ENCODE results near the gene PAK1.

Gene PAK1

GRCh38 chr11:77474684-77475060, 778 bp upstream of the PAK1 start:
- DNase-seq (ENCODE audit: low spot score): no peak

GRCh38 chr11:77472991-77473800, 698 bp downstream of the PAK1 start:
- peak; percentile 73 for DNase-seq (ENCODE audit: low spot score)

- peak; percentile 28 for DNase-seq (ENCODE audit: low spot score)
Observed at GRCh38 chr11:77471558-77472193, 2.2 kb downstream of the PAK1 start.

GRCh38 chr11:77470971-77471370, 2.9 kb downstream of the PAK1 start:
- DNase-seq (ENCODE audit: low spot score): no peak

GRCh38 chr11:77470504-77470903, 3.4 kb downstream of the PAK1 start:
- DNase-seq (ENCODE audit: low spot score): no peak

GRCh38 chr11:77468527-77468926, 5.4 kb downstream of the PAK1 start:
- no peak for DNase-seq (ENCODE audit: low spot score)

GRCh38 chr11:77467993-77468392, 5.9 kb downstream of the PAK1 start:
- no peak for DNase-seq (ENCODE audit: low spot score)

GRCh38 chr11:77467233-77467632, 6.7 kb downstream of the PAK1 start:
- DNase-seq (ENCODE audit: low spot score): no peak

- no peak for DNase-seq (ENCODE audit: low spot score)
Observed at GRCh38 chr11:77457340-77457739, 16.6 kb downstream of the PAK1 start.

GRCh38 chr11:77455740-77456139, 18.2 kb downstream of the PAK1 start:
- no peak for DNase-seq (ENCODE audit: low spot score)

- no peak for DNase-seq (ENCODE audit: low spot score)
Observed at GRCh38 chr11:77454867-77455655, 18.8 kb downstream of the PAK1 start.

GRCh38 chr11:77450227-77450626, 23.7 kb downstream of the PAK1 start:
- no peak for DNase-seq (ENCODE audit: low spot score)

GRCh38 chr11:77449784-77450183, 24.1 kb downstream of the PAK1 start:
- no peak for DNase-seq (ENCODE audit: low spot score)

- DNase-seq (ENCODE audit: low spot score): no peak
Observed at GRCh38 chr11:77449060-77449521, 24.8 kb downstream of the PAK1 start.

- no peak for DNase-seq (ENCODE audit: low spot score)
Observed at GRCh38 chr11:77448269-77448668, 25.6 kb downstream of the PAK1 start.

- no peak for DNase-seq (ENCODE audit: low spot score)
Observed at GRCh38 chr11:77446911-77447629, 26.8 kb downstream of the PAK1 start.

- DNase-seq (ENCODE audit: low spot score): no peak
Observed at GRCh38 chr11:77444261-77444660, 29.6 kb downstream of the PAK1 start.

GRCh38 chr11:77442394-77443053, 31.4 kb downstream of the PAK1 start:
- no peak for DNase-seq (ENCODE audit: low spot score)

- DNase-seq (ENCODE audit: low spot score): no peak
Observed at GRCh38 chr11:77441426-77441825, 32.5 kb downstream of the PAK1 start.

- no peak for DNase-seq (ENCODE audit: low spot score)
Observed at GRCh38 chr11:77440678-77441077, 33.2 kb downstream of the PAK1 start.

GRCh38 chr11:77438487-77438886, 35.4 kb downstream of the PAK1 start:
- DNase-seq (ENCODE audit: low spot score): no peak

GRCh38 chr11:77436969-77437368, 36.9 kb downstream of the PAK1 start:
- DNase-seq (ENCODE audit: low spot score): no peak
